Keratinocyte (primary cell): Measurements from ENCODE around the gene OPRD1. TPM values are rescaled to one million over a fixed set of nuclear protein-coding genes. Genes with fewer than 3 reads are reported as not detected.

Source experiments
- DNase-seq: peaks from one replicate; pipeline ENCODE4 v3.0.0-alpha.2; 2011; ENCODE audit warnings: low read depth, missing footprints, low spot score
- FAIRE-seq: peaks from 2 replicates; lab custom pipeline; 2011; peaks lifted over from hg19 to GRCh38; lab: Jason Lieb, UNC
- H2AFZ ChIP-seq: 2 replicates; pipeline ENCODE4 v1.6.0; 2012; ENCODE audit warnings: low read length, control low read depth, inconsistent platforms; ENCODE audit not compliant: control insufficient read depth
- H3K27ac ChIP-seq: 2 replicates; pipeline ENCODE4 v1.5.1; 2011; ENCODE audit warnings: low read length; ENCODE audit not compliant: control insufficient read depth, insufficient read depth
- H3K27me3 ChIP-seq: 3 replicates; pipeline ENCODE4 v1.6.0; 2011; ENCODE audit warnings: low read length; ENCODE audit not compliant: control insufficient read depth, insufficient read depth; ENCODE audit errors: extremely low read depth
- H3K36me3 ChIP-seq, 2 experiments: 2 replicates in 1 of 2; 3 replicates in 1 of 2; pipeline ENCODE4 v1.5.1; 2011; ENCODE audit warnings: low read length in 2 of 2, mild to moderate bottlenecking in 1 of 2; ENCODE audit not compliant: control insufficient read depth in 2 of 2, insufficient read depth in 2 of 2; ENCODE audit errors: extremely low read depth in 1 of 2
- H3K4me1 ChIP-seq: 3 replicates; pipeline ENCODE4 v1.5.1; 2011; ENCODE audit warnings: low read length; ENCODE audit not compliant: control insufficient read depth, insufficient read depth; ENCODE audit errors: extremely low read depth
- H3K4me2 ChIP-seq: 3 replicates; pipeline ENCODE4 v1.6.0; 2011; ENCODE audit warnings: low read depth, low read length; ENCODE audit not compliant: control insufficient read depth, insufficient read depth; ENCODE audit errors: extremely low read depth
- H3K4me3 ChIP-seq, 3 experiments: fragments of 200-600 bp in 1 of 3; sonication (generic) in 1 of 3; 2 replicates in 2 of 3; 3 replicates in 1 of 3; pipeline ENCODE4 v1.5.1; 2011 to 2016; ENCODE audit warnings: low read length in 3 of 3, mild to moderate bottlenecking in 3 of 3, control low read depth in 2 of 3, inconsistent platforms in 1 of 3, low read depth in 1 of 3, mixed read lengths in 1 of 3, mixed run types in 1 of 3, moderate library complexity in 1 of 3; ENCODE audit not compliant: control insufficient read depth in 2 of 3, insufficient read depth in 2 of 3; ENCODE audit errors: extremely low read depth in 1 of 3
- H3K79me2 ChIP-seq: 2 replicates; pipeline ENCODE4 v1.6.0; 2012; ENCODE audit warnings: low read length; ENCODE audit not compliant: control insufficient read depth, insufficient read depth
- H3K9ac ChIP-seq: 3 replicates; pipeline ENCODE4 v1.6.0; 2011; ENCODE audit warnings: low read length; ENCODE audit not compliant: control insufficient read depth, insufficient read depth; ENCODE audit errors: extremely low read depth
- H3K9me1 ChIP-seq: 3 replicates; pipeline ENCODE4 v1.6.0; 2011; ENCODE audit warnings: low read length; ENCODE audit not compliant: control insufficient read depth, insufficient read depth; ENCODE audit errors: extremely low read depth
- H3K9me3 ChIP-seq: 2 replicates; pipeline ENCODE4 v1.5.1; 2012; ENCODE audit warnings: low read depth, low read length; ENCODE audit not compliant: control insufficient read depth
- H4K20me1 ChIP-seq: 3 replicates; pipeline ENCODE4 v1.6.0; 2011; ENCODE audit warnings: low read length; ENCODE audit not compliant: control insufficient read depth, insufficient read depth; ENCODE audit errors: extremely low read depth
- EZH2 ChIP-seq: IDR thresholded peaks from one replicate; pipeline ENCODE4 v1.6.1; 2012; ENCODE audit warnings: inconsistent platforms, mild to moderate bottlenecking, low read length, moderate library complexity
- dilution Hi-C: fragments of 300-500 bp; cut with MboI; formaldehyde crosslinking; loops from one replicate; pipeline ENCODE4 v1.7.0; 2020; ENCODE audit warnings: low sequenced_read_pairs; ENCODE audit not compliant: extremely low pct_ligation_motif_present
- polyA plus RNA-seq, 5 experiments: library from polyadenylated mRNA; depleted of rRNA in 3 of 5; stranded (reverse) in 3 of 5; stranded (forward) in 1 of 5; unstranded in 1 of 5; fragments of >200 nt; gene quantifications; 1 replicate in 1 of 5; 2 replicates in 3 of 5; 3 replicates in 1 of 5; pipeline versions ENCODE4 v1.2.1 to v1.2.3, GENCODE V29; 2011 to 2012; ENCODE audit warnings: missing spikeins in 2 of 5, low read depth in 1 of 5, low replicate concordance in 1 of 5
- TF ChIP-seq, protein P1 (sequence below), 3 experiments: IDR thresholded peaks in 1 of 3; conservative IDR thresholded peaks in 1 of 3; optimal IDR thresholded peaks in 1 of 3; 2 replicates in 2 of 3; 3 replicates in 1 of 3; pipeline versions ENCODE3 to v1.5.1; 2011; ENCODE audit warnings: low read length in 3 of 3, mild to moderate bottlenecking in 3 of 3, moderate library complexity in 2 of 3, control low read depth in 1 of 3, inconsistent platforms in 1 of 3; ENCODE audit not compliant: insufficient read depth in 2 of 3; ENCODE audit errors: extremely low read depth in 1 of 3

The OPRD1 gene
- polyA plus RNA-seq, 1 donor (not counting 4 experiments of a cell fraction or from before 2014, with no cell fraction given), result not detected

GRCh38 chr1:28902738-28903137 is 90.8 kb downstream of the OPRD1 start:
- no peak for DNase-seq
- no peak overlapping the region for H3K27ac ChIP-seq
- no peak for TF ChIP-seq EZH2
- TF ChIP-seq, protein P1, sequence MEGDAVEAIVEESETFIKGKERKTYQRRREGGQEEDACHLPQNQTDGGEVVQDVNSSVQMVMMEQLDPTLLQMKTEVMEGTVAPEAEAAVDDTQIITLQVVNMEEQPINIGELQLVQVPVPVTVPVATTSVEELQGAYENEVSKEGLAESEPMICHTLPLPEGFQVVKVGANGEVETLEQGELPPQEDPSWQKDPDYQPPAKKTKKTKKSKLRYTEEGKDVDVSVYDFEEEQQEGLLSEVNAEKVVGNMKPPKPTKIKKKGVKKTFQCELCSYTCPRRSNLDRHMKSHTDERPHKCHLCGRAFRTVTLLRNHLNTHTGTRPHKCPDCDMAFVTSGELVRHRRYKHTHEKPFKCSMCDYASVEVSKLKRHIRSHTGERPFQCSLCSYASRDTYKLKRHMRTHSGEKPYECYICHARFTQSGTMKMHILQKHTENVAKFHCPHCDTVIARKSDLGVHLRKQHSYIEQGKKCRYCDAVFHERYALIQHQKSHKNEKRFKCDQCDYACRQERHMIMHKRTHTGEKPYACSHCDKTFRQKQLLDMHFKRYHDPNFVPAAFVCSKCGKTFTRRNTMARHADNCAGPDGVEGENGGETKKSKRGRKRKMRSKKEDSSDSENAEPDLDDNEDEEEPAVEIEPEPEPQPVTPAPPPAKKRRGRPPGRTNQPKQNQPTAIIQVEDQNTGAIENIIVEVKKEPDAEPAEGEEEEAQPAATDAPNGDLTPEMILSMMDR (optimal IDR thresholded peaks at IDR 0.05 in 1 of 3, IDR thresholded peaks at IDR 0.05 in 1 of 3, conservative IDR thresholded peaks at IDR 0.05 in 1 of 3; ENCODE audit: extremely low read depth in 1 of 3, insufficient read depth in 2 of 3, low read length in 3 of 3), result no peak
- H3K4me1 ChIP-seq, result no peaks in the 10 kb centered on the region
- H3K36me3 ChIP-seq, result peaks cover 0 to 4% of the 10 kb centered on the region in 2 experiments
- dilution Hi-C loops, result no loop called here
- H2AFZ ChIP-seq, result no peak overlapping the region
- no peaks in the 10 kb centered on the region for H3K9me1 ChIP-seq
- no peaks in the 10 kb centered on the region for H3K9me3 ChIP-seq
- no peaks in the 10 kb centered on the region for H3K27me3 ChIP-seq
- H3K4me2 ChIP-seq, result no peak overlapping the region
- H3K79me2 ChIP-seq, result peaks cover 6% of the 10 kb centered on the region
- FAIRE-seq, result no peak
- no peak overlapping the region for H3K9ac ChIP-seq
- H3K4me3 ChIP-seq, result no peak overlapping the region
- H4K20me1 ChIP-seq, result no peaks in the 10 kb centered on the region

DNA sequence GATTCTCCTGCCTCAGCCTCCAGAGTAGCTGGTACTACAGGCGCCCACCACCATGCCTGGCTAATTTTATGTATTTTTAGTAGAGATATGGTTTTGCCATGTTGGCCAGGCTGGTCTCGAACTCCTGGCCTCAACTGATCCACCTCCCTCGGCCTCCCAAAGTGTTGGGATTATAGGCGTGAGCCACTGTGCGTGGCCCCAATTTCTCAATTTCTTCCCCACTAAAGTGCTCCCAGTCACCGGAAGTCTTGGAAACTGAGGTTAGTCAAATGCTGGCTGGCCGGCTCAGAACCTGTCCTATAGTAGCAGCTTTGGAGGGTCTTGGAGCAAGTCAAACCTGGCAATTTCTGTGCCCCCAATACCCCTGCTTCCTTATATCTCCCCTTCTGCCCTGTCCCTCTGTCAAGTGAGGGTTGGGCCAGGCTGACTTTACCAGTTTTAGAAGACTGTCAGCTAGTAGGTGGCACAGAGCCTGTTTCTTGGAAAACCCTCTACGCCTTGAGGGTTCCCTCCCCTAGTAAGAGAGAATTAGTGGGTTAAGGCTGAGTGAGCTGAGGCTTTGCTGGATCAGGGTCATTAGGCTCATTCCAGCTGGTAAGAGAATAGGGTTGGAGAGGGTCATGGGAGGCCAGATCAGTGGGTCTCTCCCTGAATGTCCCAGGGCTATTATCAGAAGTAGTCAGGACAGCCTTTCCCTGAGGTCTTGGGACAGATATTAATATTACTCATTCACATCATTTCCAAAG is 94.1 kb downstream of the OPRD1 start:
- H3K79me2 ChIP-seq, result peaks cover 5% of the 10 kb centered on the region

More for the DNA sequence above, 94.1 kb downstream of the OPRD1 start:
- Histone ChIP-seq H3K36me3 (no peaks in the 10 kb centered on the region), H3K9ac (no peak overlapping the region), H3K27ac (no peak overlapping the region), H3K9me1 (no peaks in the 10 kb centered on the region), H3K4me2 (no peak overlapping the region), H4K20me1 (no peaks in the 10 kb centered on the region), H3K4me1 (no peaks in the 10 kb centered on the region), H3K27me3 (no peaks in the 10 kb centered on the region), H3K4me3 (no peak overlapping the region), H3K9me3 (no peaks in the 10 kb centered on the region), H2AFZ (no peak overlapping the region)
- DNase-seq (no peak), FAIRE-seq (no peak)
- TF ChIP-seq, protein P1 (optimal IDR thresholded peaks at IDR 0.05 in 1 of 3, IDR thresholded peaks at IDR 0.05 in 1 of 3, conservative IDR thresholded peaks at IDR 0.05 in 1 of 3; ENCODE audit: extremely low read depth in 1 of 3, insufficient read depth in 2 of 3, low read length in 3 of 3), result no peak
- TF ChIP-seq EZH2, result no peak
- dilution Hi-C loops, result no loop called here
